Stimulated activated naive CD4-positive, alpha-beta T cell (primary cell): Measurements from ENCODE around the gene CGB2.
A peak's percentile ranks its signal among the peaks of the same experiment; 100 is the strongest.
"Not testable (repeated sequence)": the region's sequence is repeated elsewhere in the genome, so short reads cannot be mapped to it uniquely, and the experiment has no call there.

ENCODE experiments used
- DNase-seq, 6 experiments: peaks; one replicate each; lab custom pipeline; 2025; lab: John Stamatoyannopoulos, UW

The CGB2 gene

DNA sequence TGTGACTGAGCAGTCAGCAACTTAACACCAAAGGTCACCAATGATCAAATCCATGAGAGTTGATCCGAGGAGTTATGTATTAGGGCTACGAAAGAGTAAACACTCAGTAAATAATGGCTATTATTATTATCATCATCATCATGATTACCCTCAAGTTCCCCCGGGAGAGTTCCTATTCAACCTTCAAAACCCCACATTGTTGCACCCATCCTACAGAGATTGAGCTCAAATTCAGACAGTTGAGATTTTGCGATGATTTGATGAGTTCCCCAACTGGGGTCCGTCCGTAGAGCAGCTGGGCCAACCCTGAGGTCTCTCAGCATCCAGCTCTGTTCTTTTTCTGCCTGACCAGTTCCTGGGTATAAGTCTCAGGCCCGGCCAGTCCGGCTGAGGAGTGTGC, 6.4 kb downstream of the CGB2 start:
- DNase-seq: not testable (repeated sequence)

- not testable (repeated sequence) for DNase-seq
Measured at GRCh38 chr19:49038557-49039276, 7.0 kb downstream of the CGB2 start.

DNA sequence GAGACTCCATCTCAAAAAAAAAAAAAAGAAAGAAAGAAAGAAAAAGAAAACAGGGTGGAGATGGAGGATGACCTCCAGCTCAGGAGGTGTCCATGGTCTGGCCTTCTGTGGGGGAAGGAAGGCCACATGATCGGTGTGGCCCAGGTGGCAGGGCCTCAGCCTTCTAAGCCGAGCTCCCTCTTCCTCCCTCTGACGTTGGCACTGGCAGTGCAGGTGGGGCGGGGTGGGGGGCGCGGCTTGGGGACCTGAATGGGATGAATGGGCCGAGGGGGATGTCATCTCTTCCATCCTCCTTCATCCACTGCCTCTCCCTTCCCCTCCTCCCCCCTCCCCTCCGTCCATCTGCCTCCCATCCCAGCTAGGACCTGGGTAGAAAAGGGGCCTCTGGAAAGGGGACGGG, 8.0 kb downstream of the CGB2 start:
- DNase-seq: not testable (repeated sequence)

GRCh38 chr19:49042177-49042576, 10.5 kb downstream of the CGB2 start:
- DNase-seq: no peak

- not testable (repeated sequence) for DNase-seq
Measured at GRCh38 chr19:49042666-49043065, 11.0 kb downstream of the CGB2 start.

DNA sequence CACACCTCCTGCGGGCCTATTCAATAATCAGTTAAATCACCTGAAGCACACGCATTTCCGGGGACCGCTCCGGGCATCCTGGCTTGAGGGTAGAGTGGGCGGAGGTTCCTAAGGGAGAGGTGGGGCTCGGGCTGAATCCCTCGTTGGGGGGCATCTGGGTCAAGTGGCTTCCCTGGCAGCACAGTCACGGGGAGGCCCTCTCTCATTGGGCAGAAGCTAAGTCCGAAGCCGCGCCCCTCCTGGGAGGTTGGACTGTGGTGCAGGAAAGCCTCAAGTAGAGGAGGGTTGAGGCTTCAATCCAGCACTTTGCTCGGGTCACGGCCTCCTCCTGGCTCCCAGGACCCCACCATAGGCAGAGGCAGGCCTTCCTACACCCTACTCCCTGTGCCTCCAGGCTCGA, 11.9 kb downstream of the CGB2 start, which contains the start of gene CGB5:
CGB5 (plus strand) TSS at position 301 of the 400 bp plus-strand sequence. CDS start 362 bp downstream, outside the sequence.
- not testable (repeated sequence) for DNase-seq

- not testable (repeated sequence) for DNase-seq
Measured at GRCh38 chr19:49049011-49049410, 17.3 kb downstream of the CGB2 start, which contains the start of gene CGB8. TSS of gene CGB8 (minus strand) at chr19:49049111. CDS start at chr19:49048739, 372 bp downstream.

DNA sequence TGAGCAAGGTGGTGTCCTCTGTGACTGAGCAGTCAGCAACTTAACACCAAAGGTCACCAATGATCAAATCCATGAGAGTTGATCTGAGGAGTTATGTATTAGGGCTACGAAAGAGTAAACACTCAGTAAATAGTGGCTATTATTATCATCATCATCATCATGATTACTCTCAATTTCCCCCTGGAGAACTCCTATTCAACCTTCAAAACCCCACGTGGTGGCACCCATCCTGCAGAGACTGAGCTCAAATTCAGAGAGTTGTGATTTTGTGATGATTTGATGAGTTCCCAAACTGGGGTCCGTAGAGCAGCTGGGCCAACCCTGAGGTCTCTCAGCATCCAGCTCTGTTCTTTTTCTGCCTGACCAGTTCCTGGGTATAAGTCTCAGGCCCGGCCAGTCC, 18.1 kb downstream of the CGB2 start:
- DNase-seq: not testable (repeated sequence)

DNA sequence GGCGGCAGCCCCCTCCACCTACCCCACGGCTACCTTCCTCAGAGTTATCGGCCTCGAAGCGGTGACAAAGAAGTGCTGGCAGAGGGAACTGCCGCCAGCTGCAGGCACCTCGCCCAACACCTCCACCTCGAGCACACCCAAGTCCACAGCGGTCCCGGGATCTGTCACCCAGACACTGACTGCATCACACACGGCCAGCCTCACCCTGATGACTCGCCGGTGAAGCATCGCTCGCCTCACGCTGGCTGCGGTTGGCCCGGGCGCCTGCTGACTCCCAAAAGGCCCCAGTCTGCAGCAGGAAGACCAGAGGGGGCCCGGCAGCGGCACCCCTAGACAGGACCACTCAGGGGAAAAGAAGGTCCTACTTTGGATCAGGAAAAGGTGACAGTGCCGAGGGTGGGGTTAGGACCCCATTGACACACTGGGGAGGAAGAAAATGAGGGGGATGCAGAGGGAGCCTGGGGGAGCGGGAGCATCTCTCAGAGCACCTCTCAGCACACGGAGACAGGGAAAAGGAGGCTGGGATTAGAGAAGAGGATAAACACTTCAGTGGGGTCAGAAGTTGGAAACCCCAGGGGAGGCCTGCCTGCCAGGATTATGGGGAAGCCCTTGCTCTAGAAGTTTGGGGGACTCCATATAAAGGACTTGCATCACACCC, 18.8 kb downstream of the CGB2 start:
- not testable (repeated sequence) for DNase-seq

- peak; percentile 9 to 50 (median 34) for DNase-seq
Measured at GRCh38 chr19:49056101-49056901, 24.6 kb downstream of the CGB2 start.

DNA sequence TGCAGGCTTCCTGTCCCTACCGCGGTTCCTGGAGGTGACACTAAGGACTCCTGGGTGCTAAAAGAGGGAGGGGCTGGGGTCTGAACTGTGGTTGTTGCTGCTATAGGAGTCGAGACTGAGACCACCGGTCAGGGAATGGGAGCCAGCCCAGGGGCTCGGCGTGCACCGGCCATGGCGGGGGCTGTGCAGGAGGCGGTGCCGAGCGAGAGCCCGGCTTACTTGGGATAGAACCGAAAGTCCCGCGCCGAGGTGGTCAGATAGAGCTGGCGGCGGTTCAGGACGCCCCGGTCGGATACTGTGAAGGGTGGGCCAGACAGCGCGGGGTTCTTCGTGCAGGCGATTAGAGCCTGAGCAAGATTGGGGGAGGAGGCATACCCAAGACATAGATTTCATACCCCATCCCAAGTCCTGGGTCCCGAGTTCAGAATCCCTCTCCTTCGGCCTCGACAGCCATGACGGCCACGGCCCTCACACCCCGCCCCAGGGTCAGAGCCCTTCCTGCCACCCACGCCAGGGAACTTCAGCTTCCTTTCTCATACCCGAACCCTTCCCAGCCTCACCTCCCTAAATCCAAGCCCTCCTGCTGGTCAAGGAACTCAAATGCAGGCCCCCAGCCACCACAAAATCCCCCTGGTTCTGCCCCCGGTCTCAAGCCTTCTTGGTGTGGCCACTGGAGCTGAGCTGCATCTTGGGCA, 25.4 kb downstream of the CGB2 start:
- peak in 1 of 6 experiments; percentile 25 for DNase-seq

- DNase-seq: peak in 5 of 6 experiments; percentile 17 to 35 (median 28)
Measured at GRCh38 chr19:49057636-49058234, 26.0 kb downstream of the CGB2 start, which contains the start of gene CGB7. TSS of gene CGB7 (minus strand) at chr19:49057749. CDS start at chr19:49055375, 2,374 bp downstream.

DNA sequence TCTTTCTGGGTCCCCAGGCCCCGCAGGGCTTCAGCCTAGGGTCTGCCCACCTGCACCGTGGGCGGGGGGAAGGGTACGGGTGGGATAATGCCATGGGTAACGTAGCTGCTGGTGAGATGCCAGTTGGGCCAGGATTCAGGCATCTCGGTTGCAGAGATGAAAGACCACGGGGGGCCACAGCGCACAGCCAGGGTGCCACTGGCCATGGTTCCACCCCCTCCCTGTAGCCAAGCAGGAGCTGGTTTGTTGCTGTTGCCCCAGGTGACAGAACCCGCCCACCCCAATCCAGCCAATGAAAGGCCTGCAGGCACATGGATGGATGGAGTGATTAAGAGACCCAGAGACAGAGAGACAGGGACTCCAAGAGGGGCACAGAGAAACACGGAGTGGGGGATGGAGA, 26.9 kb downstream of the CGB2 start:
- no peak for DNase-seq

- no peak for DNase-seq
Measured at GRCh38 chr19:49059053-49059452, 27.4 kb downstream of the CGB2 start.

DNA sequence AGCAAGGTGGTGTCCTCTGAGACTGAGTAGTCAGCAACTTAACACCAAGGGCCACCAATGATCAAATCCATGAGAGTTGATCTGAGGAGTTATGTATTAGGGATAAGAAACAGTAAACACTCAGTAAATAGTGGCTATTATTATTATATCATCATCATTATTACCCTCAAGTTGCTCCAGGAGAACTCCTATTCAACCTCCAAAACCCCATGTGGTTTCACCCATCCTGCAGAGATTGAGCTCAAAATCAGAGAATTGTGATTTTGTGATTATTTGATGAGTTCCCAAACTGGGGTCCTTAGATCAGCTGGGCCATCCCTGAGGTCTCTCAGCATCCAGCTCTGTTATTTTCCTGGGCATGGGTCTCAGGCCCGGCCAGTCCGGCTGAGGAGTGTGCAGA, 29.3 kb downstream of the CGB2 start:
- DNase-seq: no peak

GRCh38 chr19:49061445-49061844, 29.8 kb downstream of the CGB2 start:
- DNase-seq: no peak

DNA sequence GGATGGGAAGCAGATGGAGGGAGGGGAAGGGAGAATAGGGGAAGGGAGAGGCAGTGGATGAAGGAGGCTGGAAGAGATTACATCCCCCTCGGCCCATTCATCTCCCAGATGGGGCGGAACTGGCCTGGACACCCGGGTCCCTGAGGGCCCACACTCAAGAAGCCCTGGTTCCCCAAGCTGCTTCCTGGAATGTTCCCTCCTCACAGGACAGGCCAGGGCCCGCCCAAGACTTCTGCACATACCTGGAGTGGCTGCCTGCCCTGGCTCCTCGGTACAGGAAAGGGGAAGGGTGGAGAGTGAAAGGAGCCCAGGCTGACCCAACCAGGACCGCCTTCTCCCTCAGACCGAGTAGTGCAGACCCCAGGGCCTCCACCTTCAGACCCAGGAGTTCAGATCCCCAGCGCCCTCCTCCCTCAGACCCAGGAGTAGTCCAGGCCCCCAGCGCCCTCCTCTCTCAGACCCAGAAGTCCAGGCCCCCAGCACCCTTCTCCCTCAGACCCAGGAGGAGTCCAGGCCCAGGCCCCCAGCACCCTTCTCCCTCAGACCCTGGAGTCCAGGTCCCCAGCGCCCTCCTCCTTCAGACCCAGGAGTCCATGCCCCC, 32.4 kb downstream of the CGB2 start:
- no peak for DNase-seq

- DNase-seq: no peak
Measured at GRCh38 chr19:49064768-49065611, 33.3 kb downstream of the CGB2 start, which contains the start of gene NTF4. TSS of gene NTF4 (minus strand) at chr19:49064818. CDS start at chr19:49061997, 2,821 bp downstream.

- no peak for DNase-seq
Measured at GRCh38 chr19:49065905-49066512, 34.3 kb downstream of the CGB2 start.
